HCT116 (cell line): ENCODE data around the gene FRMD8. TPM values are rescaled to one million over a fixed set of nuclear protein-coding genes. Genes with fewer than 3 reads are reported as not detected.

Source experiments
- ATAC-seq: fragments of 200-7000 bp; cut with Tn5 transposase; 2 replicates; pipeline ENCODE4 v1.9.1; 2020; ENCODE audit warnings: mild to moderate bottlenecking, moderate library complexity
- BruUV-seq: library from RNA; stranded (reverse); fragments of 400-500 nt; replicated peaks from 2 replicates; lab custom pipeline; 2021; lab: Mats Ljungman, UMichigan
- CTCF ChIA-PET: fragments of 300-600 bp; sonication (Branson Sonifier 250); formaldehyde crosslinking; loops from one replicate; lab custom pipeline; 2021; ENCODE audit warnings: antibody characterized with exemption; lab: Charles Lee
- POLR2A ChIA-PET: fragments of 300-600, 350-600 bp; sonication (Branson Sonifier 250); formaldehyde crosslinking; loops from one replicate; lab custom pipeline; 2021; ENCODE audit warnings: antibody characterized with exemption; lab: Charles Lee
- RAD21 ChIA-PET, 2 experiments: fragments of 300-600 bp; sonication (Branson Sonifier 250); formaldehyde crosslinking; loops; one replicate each; lab custom pipeline; 2023; ENCODE audit warnings: low total read pairs in 2 of 2; ENCODE audit not compliant: uncharacterized antibody in 2 of 2, unreplicated experiment in 2 of 2, low non-redundant PET in 1 of 2; lab: Charles Lee
- DNase-seq: peaks from one replicate; pipeline ENCODE4 v3.0.0-alpha.2; 2010; ENCODE audit warnings: low read depth, low spot score
- H2AFZ ChIP-seq: fragments of 200-600 bp; shearing (Covaris generic), sonication (generic); 2 replicates; pipeline ENCODE4 v1.6.1; 2017; ENCODE audit warnings: low read depth, mixed run types, mixed read lengths, antibody characterized with exemption, low read length; ENCODE audit not compliant: poor library complexity, severe bottlenecking
- H3K27ac ChIP-seq: 2 replicates; pipeline ENCODE4 v1.5.1; 2012; ENCODE audit warnings: low read depth, low read length
- H3K27me3 ChIP-seq: fragments of 200-600 bp; sonication (generic); 2 replicates; pipeline ENCODE4 v1.6.1; 2016; ENCODE audit warnings: mixed run types, low read length, mixed read lengths; ENCODE audit not compliant: insufficient read depth
- H3K36me3 ChIP-seq, 2 experiments: fragments of 200-500 bp in 1 of 2; fragments of 200-600 bp in 1 of 2; sonication (Bioruptor generic) in 1 of 2; sonication (generic) in 1 of 2; 2 replicates each; pipeline versions ENCODE4 v1.5.1 to v1.6.1; 2014 to 2016; ENCODE audit warnings: low read length in 2 of 2, inconsistent platforms in 1 of 2, mixed read lengths in 1 of 2, mixed run types in 1 of 2; ENCODE audit not compliant: insufficient read depth in 2 of 2, control insufficient read depth in 1 of 2
- H3K4me1 ChIP-seq, 2 experiments: fragments of 200-600 bp in 1 of 2; sonication (generic) in 1 of 2; 2 replicates each; pipeline versions ENCODE4 v1.5.1 to v1.6.1; 2012 to 2017; ENCODE audit warnings: low read length in 2 of 2, inconsistent platforms in 1 of 2, mild to moderate bottlenecking in 1 of 2, mixed read lengths in 1 of 2, mixed run types in 1 of 2, moderate library complexity in 1 of 2; ENCODE audit not compliant: insufficient read depth in 2 of 2, control insufficient read depth in 1 of 2
- H3K4me2 ChIP-seq: fragments of 200-600 bp; sonication (generic); 2 replicates; pipeline ENCODE4 v1.6.1; 2017; ENCODE audit warnings: mixed run types, low read length, mixed read lengths
- H3K4me3 ChIP-seq, 2 experiments: fragments of 200-600 bp in 1 of 2; sonication (generic) in 1 of 2; replicated peaks in 1 of 2; 2 replicates each; pipeline ENCODE4 v1.5.1; 2011 to 2016; ENCODE audit warnings: low read length in 2 of 2, control low read depth in 1 of 2, low read depth in 1 of 2, mild to moderate bottlenecking in 1 of 2, mixed read lengths in 1 of 2, mixed run types in 1 of 2
- H3K79me2 ChIP-seq: fragments of 200-600 bp; sonication (generic); 2 replicates; pipeline ENCODE4 v1.6.1; 2017; ENCODE audit warnings: mild to moderate bottlenecking, mixed run types, low read length, moderate library complexity, mixed read lengths; ENCODE audit not compliant: insufficient read depth
- H3K9ac ChIP-seq: fragments of 200-600 bp; sonication (generic); 2 replicates; pipeline ENCODE4 v1.6.1; 2016; ENCODE audit warnings: low read length, mixed read lengths
- H3K9me2 ChIP-seq: fragments of 200-600 bp; sonication (generic), shearing (Covaris generic); 2 replicates; pipeline ENCODE4 v1.6.1; 2017; ENCODE audit warnings: mixed run types, mild to moderate bottlenecking, moderate library complexity; ENCODE audit not compliant: insufficient read depth
- H3K9me3 ChIP-seq, 2 experiments: fragments of 200-500 bp in 1 of 2; fragments of 200-600 bp in 1 of 2; sonication (Bioruptor generic) in 1 of 2; sonication (generic) in 1 of 2; 2 replicates each; pipeline ENCODE4 v1.6.1; 2014 to 2017; ENCODE audit warnings: low read length in 2 of 2, mixed read lengths in 2 of 2, inconsistent platforms in 1 of 2, low read depth in 1 of 2, mild to moderate bottlenecking in 1 of 2, mixed run types in 1 of 2, moderate library complexity in 1 of 2; ENCODE audit not compliant: control insufficient read depth in 1 of 2, insufficient read depth in 1 of 2
- H4K20me1 ChIP-seq: fragments of 200-600 bp; sonication (generic), shearing (Covaris generic); 2 replicates; pipeline ENCODE4 v1.6.1; 2017; ENCODE audit warnings: mixed run types, mild to moderate bottlenecking, moderate library complexity; ENCODE audit not compliant: insufficient read depth
- ATF3 ChIP-seq: IDR thresholded peaks from 2 replicates; pipeline ENCODE4 v1.6.1; 2012
- CBX3 ChIP-seq: IDR thresholded peaks from 2 replicates; pipeline ENCODE4 v1.6.1; 2012; ENCODE audit warnings: low read depth
- POLR2A ChIP-seq: IDR thresholded peaks from 2 replicates; pipeline ENCODE4 v1.7.0; 2011; ENCODE audit warnings: borderline replicate concordance; ENCODE audit not compliant: insufficient read depth, insufficient read length; ENCODE audit errors: extremely low read depth
- POLR2AphosphoS5 ChIP-seq: IDR thresholded peaks from 2 replicates; pipeline ENCODE4 v1.6.1; 2011; ENCODE audit warnings: mild to moderate bottlenecking, low read depth, low read length, moderate library complexity
- REST ChIP-seq: IDR thresholded peaks from 2 replicates; pipeline ENCODE4 v1.6.1; 2012; ENCODE audit warnings: low read depth
- TCF7L2 ChIP-seq: IDR thresholded peaks from 2 replicates; pipeline ENCODE4 v1.7.0; 2011; ENCODE audit warnings: borderline replicate concordance, inconsistent platforms; ENCODE audit not compliant: insufficient read depth, insufficient read length; ENCODE audit errors: extremely low read depth
- ZFX ChIP-seq: fragments of 450-650 bp; IDR thresholded peaks from 2 replicates; pipeline ENCODE4 v1.6.1; 2017
- intact Hi-C: fragments of 100-400 bp; cut with micrococcal nuclease; formaldehyde crosslinking; loops from 2 replicates; pipeline ENCODE4 v1.10.0; 2022
- total RNA-seq: library from RNA; stranded (reverse); gene quantifications from one replicate; pipeline ENCODE4 v1.2.1, GENCODE V29; 2021; ENCODE audit not compliant: unreplicated experiment
- TF ChIP-seq, protein P1 (sequence below): IDR thresholded peaks from 2 replicates; pipeline ENCODE4 v1.6.1; 2011; ENCODE audit warnings: mild to moderate bottlenecking, low read length, moderate library complexity; ENCODE audit not compliant: insufficient replicate concordance; ENCODE audit errors: extremely low read depth
- TF ChIP-seq, protein P2 (sequence below), 3 experiments: fragments of 200-600 bp in 1 of 3; sonication (generic) in 1 of 3; IDR thresholded peaks in 2 of 3; conservative IDR thresholded peaks in 1 of 3; 2 replicates each; pipeline ENCODE4 v1.5.1; 2012 to 2017; ENCODE audit warnings: low read depth in 2 of 3, low read length in 2 of 3, antibody characterized with exemption in 1 of 3, borderline replicate concordance in 1 of 3, control low read depth in 1 of 3, mild to moderate bottlenecking in 1 of 3, mixed read lengths in 1 of 3, mixed run types in 1 of 3, moderate library complexity in 1 of 3; ENCODE audit not compliant: insufficient read depth in 1 of 3

The FRMD8 gene
- total RNA-seq, 1 experiment from 2014 or later: 35.8 TPM

DNA sequence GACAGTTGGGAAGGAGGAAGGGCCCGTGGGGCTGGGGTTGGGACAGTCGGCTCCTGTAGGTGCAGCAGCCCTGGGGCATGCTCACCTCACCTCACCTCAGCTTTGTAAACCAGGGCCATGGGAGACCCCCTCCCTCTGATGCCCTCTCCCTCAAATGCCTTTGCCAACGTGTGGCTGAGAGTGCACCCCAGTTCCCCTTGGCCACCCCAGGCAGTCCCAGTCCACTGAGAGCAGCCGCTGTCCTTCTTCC is 31.9 kb downstream of the FRMD8 start (continued):
- no peak for TF ChIP-seq ATF3

GRCh38 chr11:65418681-65419459 is 32.4 kb downstream of the FRMD8 start:
- Histone ChIP-seq H3K9me2 (no peaks in the 10 kb centered on the region), H3K27ac (peak overlapping the region; percentile 100), H3K9me3 (no peaks in the 10 kb centered on the region), H3K36me3 (peaks cover 0 to 4% of the 10 kb centered on the region in 2 experiments; a peak in 1 of 4 replicates), H3K4me2 (peak overlapping the region; percentile 96), H3K4me1 (peaks cover 53 to 84% of the 10 kb centered on the region in 2 experiments), H3K27me3 (no peaks in the 10 kb centered on the region), H4K20me1 (peaks cover under 1% of the 10 kb centered on the region; the same call in 1 of the 2 replicates), H3K9ac (peak overlapping the region; percentile 95), H3K4me3 (peak overlapping the region; percentile 40 to 56), H2AFZ (no peak overlapping the region), H3K79me2 (peaks cover 21% of the 10 kb centered on the region)
- TF ChIP-seq POLR2A (peak; percentile 87), REST (no peak), ZFX (peak; percentile 77; the same call in 1 of the 2 replicates), TCF7L2 (peak; percentile 87), POLR2AphosphoS5 (peak; percentile 72), CBX3 (no peak)
- TF ChIP-seq, protein P1, sequence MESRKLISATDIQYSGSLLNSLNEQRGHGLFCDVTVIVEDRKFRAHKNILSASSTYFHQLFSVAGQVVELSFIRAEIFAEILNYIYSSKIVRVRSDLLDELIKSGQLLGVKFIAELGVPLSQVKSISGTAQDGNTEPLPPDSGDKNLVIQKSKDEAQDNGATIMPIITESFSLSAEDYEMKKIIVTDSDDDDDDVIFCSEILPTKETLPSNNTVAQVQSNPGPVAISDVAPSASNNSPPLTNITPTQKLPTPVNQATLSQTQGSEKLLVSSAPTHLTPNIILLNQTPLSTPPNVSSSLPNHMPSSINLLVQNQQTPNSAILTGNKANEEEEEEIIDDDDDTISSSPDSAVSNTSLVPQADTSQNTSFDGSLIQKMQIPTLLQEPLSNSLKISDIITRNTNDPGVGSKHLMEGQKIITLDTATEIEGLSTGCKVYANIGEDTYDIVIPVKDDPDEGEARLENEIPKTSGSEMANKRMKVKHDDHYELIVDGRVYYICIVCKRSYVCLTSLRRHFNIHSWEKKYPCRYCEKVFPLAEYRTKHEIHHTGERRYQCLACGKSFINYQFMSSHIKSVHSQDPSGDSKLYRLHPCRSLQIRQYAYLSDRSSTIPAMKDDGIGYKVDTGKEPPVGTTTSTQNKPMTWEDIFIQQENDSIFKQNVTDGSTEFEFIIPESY: peak; percentile 36
- TF ChIP-seq, protein P2, sequence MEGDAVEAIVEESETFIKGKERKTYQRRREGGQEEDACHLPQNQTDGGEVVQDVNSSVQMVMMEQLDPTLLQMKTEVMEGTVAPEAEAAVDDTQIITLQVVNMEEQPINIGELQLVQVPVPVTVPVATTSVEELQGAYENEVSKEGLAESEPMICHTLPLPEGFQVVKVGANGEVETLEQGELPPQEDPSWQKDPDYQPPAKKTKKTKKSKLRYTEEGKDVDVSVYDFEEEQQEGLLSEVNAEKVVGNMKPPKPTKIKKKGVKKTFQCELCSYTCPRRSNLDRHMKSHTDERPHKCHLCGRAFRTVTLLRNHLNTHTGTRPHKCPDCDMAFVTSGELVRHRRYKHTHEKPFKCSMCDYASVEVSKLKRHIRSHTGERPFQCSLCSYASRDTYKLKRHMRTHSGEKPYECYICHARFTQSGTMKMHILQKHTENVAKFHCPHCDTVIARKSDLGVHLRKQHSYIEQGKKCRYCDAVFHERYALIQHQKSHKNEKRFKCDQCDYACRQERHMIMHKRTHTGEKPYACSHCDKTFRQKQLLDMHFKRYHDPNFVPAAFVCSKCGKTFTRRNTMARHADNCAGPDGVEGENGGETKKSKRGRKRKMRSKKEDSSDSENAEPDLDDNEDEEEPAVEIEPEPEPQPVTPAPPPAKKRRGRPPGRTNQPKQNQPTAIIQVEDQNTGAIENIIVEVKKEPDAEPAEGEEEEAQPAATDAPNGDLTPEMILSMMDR (IDR thresholded peaks at IDR 0.05 in 2 of 3, conservative IDR thresholded peaks at IDR 0.05 in 1 of 3; ENCODE audit: borderline replicate concordance in 1 of 3, insufficient read depth in 1 of 3, low read depth in 2 of 3, low read length in 2 of 3): no peak
- DNase-seq: peak; percentile 84
- BruUV-seq: no TSS peak
- ATAC-seq: peak; percentile 59
- ChIA-PET POLR2A (interaction anchor here (0.6 to 15.5 kb wide), 13 partner anchors 9 to 144 kb away, joined by 3 to 910 read pairs (median 4); partner anchors contain the start of genes MALAT1, SCYL1 and SLC25A45), RAD21 (interaction anchor here in 1 of 2 experiments (1.0 to 1.1 kb wide), 2 partner anchors 89 to 102 kb away, joined by 4 to 5 read pairs; no protein-coding TSS in a partner anchor), CTCF (interaction anchor here (1.5 to 2.2 kb wide), 4 partner anchors 50 to 92 kb away, joined by 5 to 9 read pairs (median 7); no protein-coding TSS in a partner anchor)
- intact Hi-C loops: loop anchor here (2.0 kb wide), 1 partner anchor 80 kb away; the partner anchor contains the start of gene MALAT1
